ENCODE measurements around the gene DSCAML1. TPM values are rescaled to one million over a fixed set of nuclear protein-coding genes. Genes with fewer than 3 reads are reported as not detected.

Gene DSCAML1
- total RNA-seq, 1 donor from 2014 or later, result 0.09 TPM

DNA sequence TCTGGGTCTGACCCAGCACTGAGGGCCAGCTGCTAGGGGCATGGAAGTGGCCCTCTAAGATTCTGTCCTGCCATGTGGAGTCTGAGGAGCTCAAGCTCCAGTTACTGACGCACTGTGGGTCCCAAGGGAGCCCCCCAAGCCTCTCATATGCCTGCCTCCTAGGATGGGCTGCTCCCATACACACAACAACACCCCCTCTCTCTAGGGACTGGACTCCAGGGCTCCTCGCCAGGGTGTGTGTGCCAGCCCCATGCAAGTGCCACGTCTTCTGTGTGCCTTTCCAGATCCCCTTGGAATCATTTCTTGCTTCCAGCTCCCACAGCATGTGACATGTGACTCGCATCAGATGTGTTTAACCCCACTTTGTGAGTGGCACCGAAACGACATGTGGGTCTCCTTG lies 234.9 kb downstream of the DSCAML1 start:
- TF ChIP-seq, protein P1, sequence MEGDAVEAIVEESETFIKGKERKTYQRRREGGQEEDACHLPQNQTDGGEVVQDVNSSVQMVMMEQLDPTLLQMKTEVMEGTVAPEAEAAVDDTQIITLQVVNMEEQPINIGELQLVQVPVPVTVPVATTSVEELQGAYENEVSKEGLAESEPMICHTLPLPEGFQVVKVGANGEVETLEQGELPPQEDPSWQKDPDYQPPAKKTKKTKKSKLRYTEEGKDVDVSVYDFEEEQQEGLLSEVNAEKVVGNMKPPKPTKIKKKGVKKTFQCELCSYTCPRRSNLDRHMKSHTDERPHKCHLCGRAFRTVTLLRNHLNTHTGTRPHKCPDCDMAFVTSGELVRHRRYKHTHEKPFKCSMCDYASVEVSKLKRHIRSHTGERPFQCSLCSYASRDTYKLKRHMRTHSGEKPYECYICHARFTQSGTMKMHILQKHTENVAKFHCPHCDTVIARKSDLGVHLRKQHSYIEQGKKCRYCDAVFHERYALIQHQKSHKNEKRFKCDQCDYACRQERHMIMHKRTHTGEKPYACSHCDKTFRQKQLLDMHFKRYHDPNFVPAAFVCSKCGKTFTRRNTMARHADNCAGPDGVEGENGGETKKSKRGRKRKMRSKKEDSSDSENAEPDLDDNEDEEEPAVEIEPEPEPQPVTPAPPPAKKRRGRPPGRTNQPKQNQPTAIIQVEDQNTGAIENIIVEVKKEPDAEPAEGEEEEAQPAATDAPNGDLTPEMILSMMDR (conservative IDR thresholded peaks at IDR 0.05), result no peak
- Mint-ChIP-seq H3K9me3 (no peaks in the 10 kb centered on the region), H3K4me3 (no peak overlapping the region), H3K4me1 (peaks cover 39% of the 10 kb centered on the region), H3K27me3 (ENCODE audit: low read depth) (no peaks in the 10 kb centered on the region), H3K27ac (ENCODE audit: unreplicated experiment) (no peak overlapping the region), H3K36me3 (ENCODE audit: low read depth) (no peaks in the 10 kb centered on the region)
- DNase-seq (ENCODE audit: low read depth, low spot score), result no peak

DNA sequence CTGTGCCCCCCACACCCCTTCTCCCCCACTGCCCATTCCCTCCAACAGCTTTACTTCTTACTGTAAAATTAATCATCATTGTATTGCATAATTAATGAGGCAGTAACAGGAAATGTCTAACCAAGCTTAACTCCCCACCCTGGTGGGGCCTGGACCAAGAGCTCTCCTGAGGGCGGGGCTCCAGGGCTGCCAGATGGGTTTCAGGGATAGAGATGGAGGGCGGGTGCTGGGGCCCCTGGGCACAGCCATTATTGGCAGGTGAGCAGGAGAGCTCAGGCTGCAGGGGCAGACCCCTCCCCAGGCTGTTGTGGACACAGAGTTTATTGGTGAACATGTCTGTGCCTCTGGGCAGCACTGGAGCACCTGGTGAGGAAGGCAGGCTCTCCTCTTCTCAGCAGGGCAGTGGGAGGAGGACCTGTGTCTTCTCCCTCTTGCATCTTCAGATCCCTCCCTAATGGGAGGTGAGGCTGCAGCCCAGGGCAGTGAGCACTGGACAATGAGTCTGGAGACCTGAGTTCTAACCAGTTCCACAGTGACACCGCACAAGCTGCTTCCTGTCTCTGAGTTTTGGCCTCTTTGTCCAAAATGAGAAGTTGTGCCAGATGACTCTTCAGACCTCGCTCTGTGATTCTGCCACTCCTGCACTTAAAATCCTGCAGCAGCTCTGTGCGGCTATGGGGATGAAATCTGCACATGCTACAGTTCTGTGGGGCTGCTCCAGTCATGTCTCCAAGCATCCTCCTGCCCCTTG lies 236.1 kb downstream of the DSCAML1 start:
- H3K4me1 Mint-ChIP-seq, result peaks cover 48% of the 10 kb centered on the region
- H3K9me3 Mint-ChIP-seq, result no peaks in the 10 kb centered on the region
- H3K27me3 Mint-ChIP-seq (ENCODE audit: low read depth), result no peaks in the 10 kb centered on the region
- no peaks in the 10 kb centered on the region for H3K36me3 Mint-ChIP-seq (ENCODE audit: low read depth)
- H3K4me3 Mint-ChIP-seq, result no peak overlapping the region
- TF ChIP-seq, protein P1 (conservative IDR thresholded peaks at IDR 0.05), result no peak
- DNase-seq (ENCODE audit: low read depth, low spot score), result no peak
- H3K27ac Mint-ChIP-seq (ENCODE audit: unreplicated experiment), result no peak overlapping the region

DNA sequence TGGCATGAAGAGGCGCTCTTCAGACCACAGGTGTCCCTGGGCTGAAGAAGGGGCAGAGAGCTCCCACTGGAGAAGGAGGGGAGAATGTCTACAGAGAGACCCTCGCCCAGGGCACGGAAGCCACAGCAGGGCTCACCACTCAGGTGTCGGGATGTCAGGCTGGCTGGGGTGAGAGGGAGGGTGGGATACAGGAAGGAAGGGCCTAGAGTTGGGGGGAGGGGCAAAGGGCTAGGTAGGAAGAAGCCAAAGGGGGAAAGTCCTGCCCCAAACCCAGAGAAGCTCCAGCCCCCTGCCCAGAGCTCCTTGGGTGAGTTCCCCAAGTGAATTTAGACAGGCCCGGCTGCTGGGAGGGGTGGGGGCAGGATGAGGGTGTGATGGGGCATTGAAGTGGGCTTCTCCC lies 237.3 kb downstream of the DSCAML1 start:
- DNase-seq (ENCODE audit: low read depth, low spot score), result no peak
- Mint-ChIP-seq H3K36me3 (ENCODE audit: low read depth) (no peaks in the 10 kb centered on the region), H3K27ac (ENCODE audit: unreplicated experiment) (no peak overlapping the region), H3K4me1 (peaks cover 41% of the 10 kb centered on the region), H3K27me3 (ENCODE audit: low read depth) (no peaks in the 10 kb centered on the region), H3K4me3 (no peak overlapping the region), H3K9me3 (no peaks in the 10 kb centered on the region)
- TF ChIP-seq, protein P1 (conservative IDR thresholded peaks at IDR 0.05), result no peak

DNA sequence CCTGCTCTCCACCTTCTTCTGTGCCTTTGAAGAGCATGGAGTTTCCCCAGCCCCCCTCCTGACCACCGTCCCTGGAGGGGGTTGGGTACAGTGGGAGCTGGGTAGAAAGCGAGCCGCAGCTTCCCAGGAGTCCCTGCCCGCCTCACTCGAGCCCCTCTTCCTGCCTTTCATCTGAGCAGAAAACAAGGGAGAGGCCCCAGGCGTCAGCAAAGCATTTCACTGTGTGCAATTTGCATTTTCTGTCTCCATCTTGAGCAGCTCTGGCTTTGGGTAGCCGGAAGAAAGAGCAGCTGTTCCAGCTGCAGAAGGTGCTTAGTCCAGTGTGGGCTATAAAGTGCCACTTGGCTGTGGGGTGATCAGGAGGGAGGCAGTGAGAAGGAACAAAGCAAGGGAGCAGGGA lies 239.7 kb downstream of the DSCAML1 start:
- DNase-seq (ENCODE audit: low read depth, low spot score), result peak; percentile 21
- peaks cover 30% of the 10 kb centered on the region for H3K4me1 Mint-ChIP-seq
- H3K4me3 Mint-ChIP-seq, result no peak overlapping the region
- peak overlapping the region; percentile 95 for H3K27ac Mint-ChIP-seq (ENCODE audit: unreplicated experiment)
- H3K36me3 Mint-ChIP-seq (ENCODE audit: low read depth), result no peaks in the 10 kb centered on the region
- no peaks in the 10 kb centered on the region for H3K9me3 Mint-ChIP-seq
- TF ChIP-seq, protein P1 (conservative IDR thresholded peaks at IDR 0.05), result no peak
- H3K27me3 Mint-ChIP-seq (ENCODE audit: low read depth), result peaks cover 8% of the 10 kb centered on the region

DNA sequence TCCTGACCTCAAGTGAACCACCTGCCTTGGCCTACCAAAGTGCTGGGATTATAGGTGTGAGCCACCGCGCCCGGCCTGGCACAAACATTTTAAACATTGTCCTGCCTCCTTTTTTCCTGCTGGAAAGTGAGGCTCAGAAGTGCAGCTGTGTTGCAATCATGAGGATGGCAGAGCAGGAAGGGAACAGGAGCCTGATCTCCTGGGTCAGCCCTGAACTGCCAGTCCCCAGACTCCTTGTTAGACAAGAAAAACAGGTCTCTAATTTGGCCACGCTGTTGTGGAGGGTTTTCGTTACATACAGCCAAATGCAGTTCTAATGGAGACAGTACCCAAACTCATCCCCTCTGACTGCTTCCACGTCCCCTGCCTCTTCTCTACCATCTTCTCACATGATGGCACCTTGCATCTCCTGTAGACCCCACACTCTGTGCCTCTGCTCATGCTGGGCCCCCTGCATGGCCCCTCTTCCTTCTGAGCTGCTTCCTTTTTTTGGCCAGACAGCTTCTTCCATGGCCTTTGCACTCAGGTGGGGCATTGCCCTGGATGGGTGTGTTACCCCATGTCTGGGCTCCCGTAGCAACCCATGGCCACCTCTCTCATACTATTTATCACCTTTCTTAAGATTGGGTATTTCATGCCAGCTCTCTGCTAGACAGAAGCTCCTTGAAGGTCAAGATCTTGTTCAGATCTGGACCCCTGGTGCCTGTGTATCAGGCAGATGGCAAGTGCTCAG lies 242.2 kb downstream of the DSCAML1 start:
- Mint-ChIP-seq H3K9me3 (no peaks in the 10 kb centered on the region), H3K4me1 (peaks cover 40% of the 10 kb centered on the region), H3K27me3 (ENCODE audit: low read depth) (peaks cover 10% of the 10 kb centered on the region)

More for the DNA sequence above, 242.2 kb downstream of the DSCAML1 start:
- TF ChIP-seq, protein P1 (conservative IDR thresholded peaks at IDR 0.05), result no peak
- Mint-ChIP-seq H3K27ac (ENCODE audit: unreplicated experiment) (no peak overlapping the region), H3K36me3 (ENCODE audit: low read depth) (no peaks in the 10 kb centered on the region), H3K4me3 (no peak overlapping the region)
- no peak for DNase-seq (ENCODE audit: low read depth, low spot score)

Measured in neural crest cell (in vitro differentiated cells).